HG03571 (cell line): ENCODE data around the gene MCM3.

ENCODE experiments used
- ATAC-seq: cut with Tn5 transposase; IDR thresholded peaks from one replicate; pipeline ENCODE4 v1.9.1; 2021; ENCODE audit not compliant: unreplicated experiment

Gene MCM3

GRCh38 chr6:52253494-52253893 lies 31.0 kb downstream of the MCM3 start:
- ATAC-seq: no peak

DNA sequence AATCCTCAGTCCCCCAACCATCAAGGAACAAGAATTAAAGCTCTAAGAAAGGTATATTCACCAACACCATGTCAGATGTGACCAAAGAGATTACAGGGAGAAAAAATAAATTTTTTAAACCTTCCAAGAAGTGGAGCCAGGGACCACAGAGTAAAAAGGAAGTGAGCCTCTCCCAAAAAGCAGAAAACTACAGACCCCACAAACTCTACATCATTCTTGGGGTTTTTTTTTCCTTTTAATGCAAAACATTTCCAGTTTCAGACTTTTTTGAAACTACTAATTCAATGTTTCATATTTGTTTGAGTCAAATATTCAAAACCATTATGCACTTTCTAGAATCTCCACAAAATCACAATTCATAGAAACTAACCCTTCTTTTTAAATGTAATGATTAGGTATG lies 33.4 kb downstream of the MCM3 start:
- no peak for ATAC-seq

DNA sequence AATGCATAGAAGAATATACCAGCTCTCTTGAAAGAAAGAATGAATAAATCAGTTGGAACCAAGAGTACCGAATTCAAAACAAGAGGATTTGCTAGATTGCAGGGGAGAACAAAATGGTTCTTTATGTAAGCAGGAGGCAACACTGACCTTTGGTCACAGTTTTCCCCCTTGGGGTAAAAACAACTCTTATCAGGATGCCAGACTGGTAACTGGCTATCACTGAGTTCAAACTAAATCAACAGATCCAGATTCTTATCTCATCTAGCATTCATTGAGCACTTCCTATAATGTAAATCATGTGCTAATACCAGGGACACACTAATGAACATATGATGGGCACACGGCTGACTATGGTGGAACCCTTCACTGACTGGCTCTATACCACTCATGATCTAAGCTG lies 35.5 kb downstream of the MCM3 start:
- no peak for ATAC-seq

- no peak for ATAC-seq
Observed at GRCh38 chr6:52245425-52245824, 39.1 kb downstream of the MCM3 start.

GRCh38 chr6:52244400-52244799 lies 40.1 kb downstream of the MCM3 start, which contains the start of gene IL17F:
Gene IL17F, minus strand, starts transcription at chr6:52244500. Its CDS starts 71 bp downstream, at chr6:52244429.
- no peak for ATAC-seq

GRCh38 chr6:52243282-52243893 lies 41.2 kb downstream of the MCM3 start:
- ATAC-seq: no peak

- ATAC-seq: no peak
Observed at GRCh38 chr6:52241819-52242218, 42.7 kb downstream of the MCM3 start.

GRCh38 chr6:52233975-52234823 lies 50.3 kb downstream of the MCM3 start:
- ATAC-seq: no peak

GRCh38 chr6:52233005-52233404 lies 51.5 kb downstream of the MCM3 start:
- no peak for ATAC-seq

DNA sequence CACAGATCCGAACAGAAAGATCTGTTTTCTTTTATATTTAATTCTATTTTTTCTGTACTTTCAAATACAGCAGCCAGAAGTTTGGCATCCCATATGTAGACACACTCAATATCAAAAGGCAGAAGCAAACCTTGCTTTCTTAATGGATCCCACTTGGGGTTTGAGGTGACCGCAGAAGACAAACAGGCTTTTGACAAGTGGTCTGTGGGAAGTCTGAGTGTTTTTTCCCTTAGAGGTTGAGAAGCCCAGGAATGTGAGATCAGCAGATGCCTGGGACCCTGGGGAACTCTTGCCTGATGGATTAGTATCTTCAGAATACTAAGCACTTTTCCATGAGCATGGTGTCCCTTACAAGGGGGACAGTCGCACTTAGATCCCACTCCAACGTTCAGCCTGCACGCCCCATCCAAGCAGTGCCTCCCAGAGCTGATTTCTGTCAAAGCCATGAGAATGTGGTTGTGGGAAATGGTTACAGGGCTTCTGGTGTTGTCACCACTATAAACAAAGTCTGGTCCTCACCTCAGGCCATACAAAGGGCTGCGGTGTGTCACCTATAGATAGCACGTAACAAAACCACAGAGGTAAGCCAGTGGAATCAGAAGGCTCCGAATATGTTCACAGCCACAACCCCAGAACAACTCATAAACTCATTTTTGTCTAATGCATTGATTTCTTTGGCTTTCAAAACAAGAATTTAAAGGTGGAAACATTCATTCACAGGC lies 53.0 kb downstream of the MCM3 start:
- ATAC-seq: no peak

DNA sequence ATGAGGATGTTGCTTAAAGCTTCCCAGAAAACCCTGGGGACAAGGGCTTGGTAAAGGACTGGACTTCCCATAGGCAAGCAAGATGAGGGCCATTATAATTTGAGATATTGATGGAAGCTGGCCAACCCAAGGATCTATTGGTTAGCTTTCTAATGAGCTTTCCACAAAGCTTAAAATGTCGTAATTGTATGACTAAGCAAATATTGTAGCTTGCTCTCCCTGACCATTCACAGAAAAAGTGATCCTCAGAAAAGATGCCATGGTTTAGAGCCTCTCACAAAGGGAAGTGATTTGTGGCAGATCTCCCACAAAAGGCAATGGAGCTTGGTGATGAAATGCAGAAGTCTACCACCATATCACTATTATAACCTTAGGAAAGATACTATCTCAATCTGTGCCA lies 53.9 kb downstream of the MCM3 start:
- ATAC-seq: no peak

DNA sequence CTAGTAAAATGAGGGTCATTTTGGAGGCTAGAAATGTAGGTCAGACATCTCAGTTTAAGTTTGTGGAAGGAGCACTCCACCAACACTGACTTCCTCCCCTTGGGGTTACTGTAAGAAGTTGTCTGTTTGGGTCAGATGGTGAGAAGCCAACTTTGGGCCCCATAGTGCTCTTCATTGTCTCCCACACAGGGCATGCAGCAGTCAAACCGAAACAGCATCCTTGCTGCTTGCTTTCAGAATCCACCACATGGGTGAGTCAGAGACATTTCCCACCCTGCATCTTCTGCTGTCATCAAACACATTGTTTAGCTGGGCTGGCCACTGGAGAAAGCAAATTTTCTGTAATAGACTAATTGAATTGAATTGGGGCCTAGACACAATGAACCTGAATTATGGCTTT lies 57.0 kb downstream of the MCM3 start:
- ATAC-seq: peak; percentile 100

GRCh38 chr6:52221302-52221701 lies 63.2 kb downstream of the MCM3 start:
- peak; percentile 79 for ATAC-seq

DNA sequence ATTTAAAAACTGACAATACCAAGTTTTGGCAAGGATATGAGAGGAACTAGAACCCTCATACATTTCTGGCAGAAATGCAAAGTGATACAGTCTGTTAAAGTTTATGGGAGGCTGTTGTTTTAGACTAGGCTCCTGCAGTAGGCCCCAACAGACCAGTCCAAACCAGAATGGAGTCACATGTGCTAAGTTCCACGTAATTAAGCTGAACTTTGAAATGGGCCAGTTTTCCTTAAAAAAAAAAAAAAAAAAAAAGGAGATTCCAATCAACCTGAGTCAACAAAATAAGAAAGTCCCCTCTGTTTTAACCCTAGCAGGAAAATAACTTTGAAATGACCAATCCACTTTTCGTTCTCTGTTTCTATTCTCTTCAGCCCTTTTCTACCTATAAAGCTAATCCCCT lies 66.8 kb downstream of the MCM3 start:
- no peak for ATAC-seq

DNA sequence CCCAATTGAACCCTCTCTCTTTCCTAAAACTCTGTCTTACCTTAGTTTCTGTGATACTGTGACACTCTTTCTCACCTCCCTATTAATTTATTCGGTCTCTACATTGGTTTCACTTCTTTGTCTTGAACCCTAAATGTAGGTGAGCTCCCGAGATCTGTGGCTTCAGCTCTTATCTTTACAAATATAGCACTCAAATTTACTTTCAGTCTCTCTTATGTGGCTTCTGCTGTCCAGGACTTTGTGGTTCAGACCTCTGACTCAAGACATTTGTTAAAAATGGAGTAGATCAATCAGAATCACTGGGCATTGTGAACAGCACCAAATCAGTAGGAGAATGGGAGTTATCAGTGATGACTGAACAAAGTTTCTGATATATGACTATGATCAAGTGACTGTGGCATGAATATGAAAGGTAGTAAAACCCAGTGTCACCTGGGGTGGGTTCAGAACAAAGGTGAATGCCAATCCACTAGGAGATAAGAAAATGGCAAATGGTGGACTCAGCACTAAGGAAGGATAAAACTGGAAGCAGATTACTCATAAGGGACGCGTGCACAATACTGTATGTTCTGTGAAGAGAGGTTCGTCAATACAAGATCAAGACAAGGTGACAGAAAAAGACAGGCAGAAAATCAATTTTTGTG lies 67.5 kb downstream of the MCM3 start:
- no peak for ATAC-seq

DNA sequence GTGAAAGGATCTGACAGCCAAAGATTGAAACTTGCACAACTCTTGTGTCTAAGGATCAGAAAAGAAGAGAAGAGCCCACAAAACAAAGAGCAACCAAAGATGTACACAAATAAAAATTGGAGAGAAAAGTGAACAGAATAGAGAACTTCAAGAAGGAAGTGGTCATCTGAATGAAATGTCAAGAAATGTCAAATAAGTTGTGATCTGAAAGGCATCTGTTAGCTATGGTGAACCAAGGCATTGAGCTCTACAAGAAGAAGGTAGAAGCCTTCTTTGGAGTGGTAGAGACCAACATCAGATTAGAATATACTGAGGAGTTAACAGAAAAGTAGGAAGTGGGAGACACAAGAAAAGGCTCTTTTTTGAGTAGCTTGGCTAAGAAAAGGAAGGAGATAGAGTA lies 68.8 kb downstream of the MCM3 start:
- no peak for ATAC-seq
